Endothelial cell of umbilical vein (primary cell): Measurements from ENCODE around the gene MED29. TPM values are rescaled to one million over a fixed set of nuclear protein-coding genes. Genes with fewer than 3 reads are reported as not detected.

Experiments used
- BruUV-seq: library from RNA; stranded (reverse); fragments of 400-500 nt; replicated peaks from 2 replicates; lab custom pipeline; 2021; lab: Mats Ljungman, UMichigan
- CTCF ChIA-PET: fragments of 300-600, 350-600 bp; sonication (Branson Sonifier 250); formaldehyde crosslinking; loops from one replicate; lab custom pipeline; 2021; ENCODE audit warnings: antibody characterized with exemption, inconsistent platforms; lab: Charles Lee
- POLR2A ChIA-PET: fragments of 300-600, 350-600 bp; sonication (Branson Sonifier 250); formaldehyde crosslinking; loops from one replicate; lab custom pipeline; 2021; ENCODE audit warnings: antibody characterized with exemption, inconsistent platforms; lab: Charles Lee
- DNase-seq: peaks from one replicate; pipeline ENCODE4 v3.0.0-alpha.2; 2011; ENCODE audit warnings: low read depth, low spot score
- FAIRE-seq: peaks from 2 replicates; lab custom pipeline; 2011; peaks lifted over from hg19 to GRCh38; lab: Jason Lieb, UNC
- H2AFZ ChIP-seq: 2 replicates; pipeline ENCODE4 v1.6.0; 2012; ENCODE audit warnings: low read depth, low read length, control low read depth, inconsistent platforms
- H3K27ac ChIP-seq: 2 replicates; pipeline ENCODE4 v1.5.1; 2011; ENCODE audit warnings: low read depth, mild to moderate bottlenecking, control low read depth, low read length, moderate library complexity; ENCODE audit not compliant: insufficient read depth
- H3K27me3 ChIP-seq, 2 experiments: 2 replicates each; pipeline versions ENCODE4 v1.6.0 to v1.6.1; 2011; ENCODE audit warnings: low read length in 2 of 2, mixed read lengths in 1 of 2; ENCODE audit not compliant: control insufficient read depth in 2 of 2, insufficient read depth in 2 of 2
- H3K36me3 ChIP-seq, 2 experiments: 2 replicates in 1 of 2; 3 replicates in 1 of 2; pipeline ENCODE4 v1.5.1; 2011; ENCODE audit warnings: low read length in 2 of 2, mild to moderate bottlenecking in 1 of 2, moderate library complexity in 1 of 2; ENCODE audit not compliant: control insufficient read depth in 2 of 2, insufficient read depth in 2 of 2; ENCODE audit errors: extremely low read depth in 1 of 2
- H3K4me1 ChIP-seq: 3 replicates; pipeline ENCODE4 v1.5.1; 2011; ENCODE audit warnings: mild to moderate bottlenecking, low read length; ENCODE audit not compliant: control insufficient read depth, insufficient read depth; ENCODE audit errors: extremely low read depth
- H3K4me2 ChIP-seq: 2 replicates; pipeline ENCODE4 v1.6.1; 2011; ENCODE audit warnings: low read length, control low read depth, mixed read lengths; ENCODE audit not compliant: insufficient read depth
- H3K4me3 ChIP-seq, 3 experiments: fragments of 200-600 bp in 1 of 3; sonication (generic), shearing (Covaris generic) in 1 of 3; replicated peaks in 1 of 3; 2 replicates each; pipeline ENCODE4 v1.5.1; 2011 to 2016; ENCODE audit warnings: control low read depth in 3 of 3, low read length in 3 of 3, mild to moderate bottlenecking in 2 of 3, inconsistent platforms in 1 of 3, low read depth in 1 of 3, moderate library complexity in 1 of 3; ENCODE audit not compliant: insufficient read depth in 1 of 3
- H3K79me2 ChIP-seq: 2 replicates; pipeline ENCODE4 v1.6.0; 2012; ENCODE audit warnings: low read length, inconsistent platforms; ENCODE audit not compliant: control insufficient read depth, insufficient read depth
- H3K9ac ChIP-seq: replicated peaks from 2 replicates; pipeline ENCODE3; 2011; ENCODE audit warnings: low read length, control low read depth; ENCODE audit not compliant: insufficient read depth; ENCODE audit errors: extremely low read depth
- H3K9me1 ChIP-seq: replicated peaks from 3 replicates; pipeline ENCODE4 v1.6.0; 2011; ENCODE audit warnings: mild to moderate bottlenecking, low read length; ENCODE audit not compliant: control insufficient read depth, insufficient read depth; ENCODE audit errors: extremely low read depth
- H3K9me3 ChIP-seq: replicated peaks from 2 replicates; pipeline ENCODE4 v1.5.1; 2012; ENCODE audit warnings: low read length, inconsistent platforms; ENCODE audit not compliant: control insufficient read depth, insufficient read depth
- H4K20me1 ChIP-seq: replicated peaks from 2 replicates; pipeline ENCODE3; 2011; ENCODE audit warnings: mild to moderate bottlenecking, low read length; ENCODE audit not compliant: control insufficient read depth, insufficient read depth; ENCODE audit errors: extremely low read depth
- CTCF ChIP-seq, 2 donors: IDR thresholded peaks; 1 replicate in 1 of 2; 2 replicates in 1 of 2; pipeline ENCODE4 v1.5.1; 2011; ENCODE audit warnings: low read length in 2 of 2, mild to moderate bottlenecking in 2 of 2, moderate library complexity in 2 of 2, control low read depth in 1 of 2, inconsistent platforms in 1 of 2, low read depth in 1 of 2; ENCODE audit not compliant: insufficient read depth in 1 of 2; ENCODE audit errors: extremely low read depth in 1 of 2
- EZH2 ChIP-seq: IDR thresholded peaks from 2 replicates; pipeline ENCODE4 v1.6.1; 2012; ENCODE audit warnings: borderline replicate concordance, low read depth, mild to moderate bottlenecking, moderate library complexity, low read length, inconsistent platforms; ENCODE audit not compliant: severe bottlenecking
- FOS ChIP-seq: IDR thresholded peaks from 2 replicates; pipeline ENCODE4 v1.6.1; 2011; ENCODE audit warnings: mild to moderate bottlenecking, low read length, moderate library complexity, borderline replicate concordance; ENCODE audit not compliant: insufficient read depth
- GATA2 ChIP-seq: IDR thresholded peaks from 2 replicates; pipeline ENCODE4 v1.7.0; 2011; ENCODE audit warnings: low read depth, mild to moderate bottlenecking, moderate library complexity, mixed read lengths, low read length; ENCODE audit not compliant: insufficient read length, insufficient read depth
- JUN ChIP-seq: IDR thresholded peaks from 2 replicates; pipeline ENCODE4 v1.6.1; 2011; ENCODE audit warnings: borderline replicate concordance, low read depth; ENCODE audit not compliant: insufficient read length, insufficient read depth
- MAX ChIP-seq: IDR thresholded peaks from 2 replicates; pipeline ENCODE4 v1.6.1; 2011; ENCODE audit not compliant: insufficient read depth, insufficient read length
- MYC ChIP-seq: IDR thresholded peaks from one replicate; pipeline ENCODE4 v1.6.1; 2011; ENCODE audit warnings: mild to moderate bottlenecking, low read depth, low read length
- POLR2A ChIP-seq: IDR thresholded peaks from 2 replicates; pipeline ENCODE4 v1.6.1; 2012; ENCODE audit warnings: low read depth, mild to moderate bottlenecking, control low read depth, low read length
- POLR2AphosphoS5 ChIP-seq: IDR thresholded peaks from 2 replicates; pipeline ENCODE4 v1.6.1; 2012; ENCODE audit warnings: low read depth, mild to moderate bottlenecking, control low read depth, low read length, moderate library complexity; ENCODE audit not compliant: insufficient read depth
- dilution Hi-C: fragments of 300-500 bp; cut with MboI; formaldehyde crosslinking; loops from one replicate; pipeline ENCODE4 v1.15.0; 2019; ENCODE audit warnings: low sequenced_read_pairs; ENCODE audit not compliant: extremely low pct_ligation_motif_present
- intact Hi-C: fragments of 100-400 bp; cut with micrococcal nuclease; formaldehyde crosslinking; loops from one replicate; pipeline ENCODE4 v1.10.0; 2022
- polyA plus RNA-seq, 4 experiments: library from polyadenylated mRNA; depleted of rRNA in 3 of 4; stranded (reverse) in 3 of 4; unstranded in 1 of 4; fragments of >200 nt; gene quantifications; 2 replicates each; pipeline versions ENCODE4 v1.2.1 to v1.2.3, GENCODE V29; 2011 to 2012; ENCODE audit warnings: missing spikeins in 1 of 4
- total RNA-seq: library from RNA; stranded (reverse); gene quantifications from 2 replicates; pipeline ENCODE4 v1.2.3, GENCODE V29; 2021

Gene MED29
- total and polyA plus RNA-seq, 2 donors (not counting 3 experiments of a cell fraction or from before 2014, with no cell fraction given): 25.5 to 50.4 TPM

- intact Hi-C loops: no loop called here
- POLR2A ChIA-PET: no interaction called here
- H3K27ac ChIP-seq: no peak overlapping the region
Observed at GRCh38 chr19:39388657-39389056, 2.5 kb upstream of the MED29 start.

More at GRCh38 chr19:39388657-39389056, 2.5 kb upstream of the MED29 start:
- Histone ChIP-seq H3K27me3 (no peaks in the 10 kb centered on the region), H3K79me2 (peaks cover 11% of the 10 kb centered on the region), H2AFZ (no peak overlapping the region), H3K36me3 (peaks cover 7 to 34% of the 10 kb centered on the region in 2 experiments), H4K20me1 (no peaks in the 10 kb centered on the region), H3K9me1 (no peaks in the 10 kb centered on the region), H3K4me2 (no peak overlapping the region), H3K4me1 (peaks cover 9% of the 10 kb centered on the region), H3K9ac (no peak overlapping the region), H3K4me3 (no peak overlapping the region), H3K9me3 (no peaks in the 10 kb centered on the region)
- TF ChIP-seq POLR2A (no peak), EZH2 (no peak), POLR2AphosphoS5 (no peak), CTCF (IDR thresholded peaks at IDR 0.05; ENCODE audit: extremely low read depth in 1 of 2, insufficient read depth in 1 of 2, low read depth in 1 of 2, low read length in 2 of 2) (no peak), JUN (no peak), MAX (no peak), MYC (no peak), FOS (no peak), GATA2 (no peak)
- FAIRE-seq: no peak
- dilution Hi-C loops: no loop called here
- CTCF ChIA-PET: no interaction called here
- DNase-seq: no peak
- BruUV-seq: no TSS peak
